ENCODE measurements around the gene HOXB13. TPM values are rescaled to one million over a fixed set of nuclear protein-coding genes. Genes with fewer than 3 reads are reported as not detected.

The HOXB13 gene
- total and polyA plus RNA-seq, 2 of the 13 experiments (the other 11 are each of a cell fraction or from before 2014, with no cell fraction given) = not detected

- TF ChIP-seq RAD51 (IDR thresholded peaks at IDR 0.05; ENCODE audit: borderline replicate concordance) = peak; percentile 48; the same call in 1 of the 2 replicates
- no peak for TF ChIP-seq HES4 (CRISPR knock-in tag; IDR thresholded peaks at IDR 0.05; ENCODE audit: borderline replicate concordance)
- Histone ChIP-seq H3K36me3 (replicated peaks in 1 of 2; ENCODE audit: control insufficient read depth in 1 of 2, insufficient read depth in 2 of 2, low read length in 2 of 2) (no peaks in the 10 kb centered on the region), H3K9ac (ENCODE audit: insufficient read depth, low read depth, low read length) (no peak overlapping the region), H3K9me3 (ENCODE audit: low read length) (peaks cover 5% of the 10 kb centered on the region), H3K27me3 (ENCODE audit: control insufficient read depth in 1 of 2, insufficient read depth in 2 of 2, low read length in 2 of 2) (no peaks in the 10 kb centered on the region), H3K79me2 (ENCODE audit: insufficient read depth, low read length) (no peaks in the 10 kb centered on the region), H3K4me1 (ENCODE audit: insufficient read depth, low read length) (no peaks in the 10 kb centered on the region), H3K4me2 (ENCODE audit: low read depth, low read length) (no peak overlapping the region), H3K4me3 (replicated peaks in 1 of 3; ENCODE audit: insufficient read depth in 1 of 3, low read depth in 2 of 3, low read length in 3 of 3) (no peak overlapping the region), H2AFZ (ENCODE audit: low read length) (no peak overlapping the region), H3K27ac (ENCODE audit: extremely low read length, insufficient read depth, low read length) (no peak overlapping the region), H4K20me1 (ENCODE audit: insufficient read depth, low read length) (no peaks in the 10 kb centered on the region)
- DNase-seq (ENCODE audit: low spot score) (no peak), ATAC-seq (no peak), FAIRE-seq (no peak)
- intact Hi-C loops (cut with micrococcal nuclease; ENCODE audit: unreplicated experiment) (no loop called here), in situ Hi-C loops (cut with HindIII; ENCODE audit: extremely low pct_ligation_motif_present, low pct_unique_long_range_greater_than_20kb) (no loop called here)
- CTCF ChIA-PET (ENCODE audit: low intra/inter-chr PET ratio, low total read pairs) = no interaction called here
- WGBS (ENCODE audit: low lambda C conversion rate) = 52% methylated on average over 5 of the region's 5 CpGs
- POLR2A ChIA-PET = no interaction called here
- no TSS peak for BruUV-seq (replicated peaks)
Observed at GRCh38 chr17:48690655-48691054, 37.9 kb downstream of the HOXB13 start.

DNA sequence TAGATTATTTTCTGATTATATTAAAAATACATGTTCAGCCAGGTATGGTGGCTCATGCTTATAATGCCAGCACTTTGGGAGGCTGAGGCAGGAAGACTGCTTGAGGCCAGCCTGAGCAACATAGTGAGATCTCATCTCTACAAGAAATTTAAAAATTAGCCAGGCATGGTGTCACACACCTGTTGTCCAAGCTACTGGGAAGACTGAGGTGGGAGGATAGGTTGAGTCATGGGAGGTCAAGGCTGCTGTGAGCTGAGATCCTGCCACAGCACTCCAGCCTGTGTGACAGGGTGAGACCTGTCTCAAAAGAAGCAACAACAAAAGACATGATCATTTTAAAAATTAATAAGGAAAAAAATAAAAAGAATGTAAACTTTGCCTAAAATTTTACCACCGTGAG is 46.9 kb downstream of the HOXB13 start:
- in situ Hi-C loops (cut with HindIII; ENCODE audit: extremely low pct_ligation_motif_present, low pct_unique_long_range_greater_than_20kb) (loop anchor here (5.0 kb wide), 1 partner anchor 196 kb away; no protein-coding TSS in a partner anchor), intact Hi-C loops (cut with micrococcal nuclease; ENCODE audit: unreplicated experiment) (no loop called here)
- FAIRE-seq (no peak), ATAC-seq (no peak), DNase-seq (ENCODE audit: low spot score) (no peak)
- WGBS (ENCODE audit: low lambda C conversion rate) = 88% methylated on average over 1 of the region's 1 CpG
- Histone ChIP-seq H3K27me3 (ENCODE audit: control insufficient read depth in 1 of 2, insufficient read depth in 2 of 2, low read length in 2 of 2) (peaks cover 0 to 29% of the 10 kb centered on the region in 2 experiments; a peak in 3 of 5 replicates), H3K27ac (ENCODE audit: extremely low read length, insufficient read depth, low read length) (no peak overlapping the region), H3K9ac (ENCODE audit: insufficient read depth, low read depth, low read length) (no peak overlapping the region), H3K79me2 (ENCODE audit: insufficient read depth, low read length) (no peaks in the 10 kb centered on the region), H3K4me1 (ENCODE audit: insufficient read depth, low read length) (0 out of 2 replicates have a peak, but pooled peaks cover 9% of the 10 kb centered on the region), H4K20me1 (ENCODE audit: insufficient read depth, low read length) (no peaks in the 10 kb centered on the region), H2AFZ (ENCODE audit: low read length) (no peak overlapping the region), H3K4me3 (replicated peaks in 1 of 3; ENCODE audit: insufficient read depth in 1 of 3, low read depth in 2 of 3, low read length in 3 of 3) (no peak overlapping the region), H3K36me3 (replicated peaks in 1 of 2; ENCODE audit: control insufficient read depth in 1 of 2, insufficient read depth in 2 of 2, low read length in 2 of 2) (no peaks in the 10 kb centered on the region), H3K9me3 (ENCODE audit: low read length) (no peaks in the 10 kb centered on the region), H3K4me2 (ENCODE audit: low read depth, low read length) (no peak overlapping the region)
- CTCF ChIA-PET (ENCODE audit: low intra/inter-chr PET ratio, low total read pairs) = no interaction called here
- POLR2A ChIA-PET = no interaction called here
- no TSS peak for BruUV-seq (replicated peaks)
- TF ChIP-seq ZNF609 (CRISPR knock-in tag; IDR thresholded peaks at IDR 0.05; ENCODE audit: borderline replicate concordance) (no peak), ZNF879 (CRISPR knock-in tag; IDR thresholded peaks at IDR 0.05) (no peak), ZFP62 (CRISPR knock-in tag; IDR thresholded peaks at IDR 0.05) (no peak), THAP9 (CRISPR knock-in tag; IDR thresholded peaks at IDR 0.05; ENCODE audit: borderline replicate concordance) (no peak), GTF3A (CRISPR knock-in tag; conservative IDR thresholded peaks at IDR 0.05) (no peak), TOE1 (CRISPR knock-in tag; IDR thresholded peaks at IDR 0.05) (no peak)
- TF ChIP-seq, protein P1, sequence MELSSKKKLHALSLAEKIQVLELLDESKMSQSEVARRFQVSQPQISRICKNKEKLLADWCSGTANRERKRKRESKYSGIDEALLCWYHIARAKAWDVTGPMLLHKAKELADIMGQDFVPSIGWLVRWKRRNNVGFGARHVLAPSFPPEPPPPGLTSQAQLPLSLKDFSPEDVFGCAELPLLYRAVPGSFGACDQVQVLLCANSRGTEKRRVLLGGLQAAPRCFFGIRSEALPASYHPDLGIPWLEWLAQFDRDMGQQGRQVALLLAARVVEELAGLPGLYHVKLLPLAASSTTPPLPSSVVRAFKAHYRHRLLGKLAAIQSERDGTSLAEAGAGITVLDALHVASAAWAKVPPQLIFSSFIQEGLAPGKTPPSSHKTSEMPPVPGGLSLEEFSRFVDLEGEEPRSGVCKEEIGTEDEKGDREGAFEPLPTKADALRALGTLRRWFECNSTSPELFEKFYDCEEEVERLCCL (CRISPR knock-in tag; IDR thresholded peaks at IDR 0.05; ENCODE audit: borderline replicate concordance) = no peak

Measured in HepG2 (cell line).